HepG2 (cell line): ENCODE data around the gene TOPBP1. TPM values are rescaled to one million over a fixed set of nuclear protein-coding genes. Genes with fewer than 3 reads are reported as not detected.

Experiments used
- AKAP8 ChIP-seq: sonication (generic); formaldehyde crosslinking; IDR thresholded peaks from 2 replicates; pipeline ENCODE4 v1.5.1; 2020; ENCODE audit warnings: mild to moderate bottlenecking, missing genetic modification reagents
- EED ChIP-seq: sonication (generic); formaldehyde crosslinking; IDR thresholded peaks from 2 replicates; pipeline ENCODE4 v1.5.0; 2020; ENCODE audit warnings: mild to moderate bottlenecking, missing genetic modification reagents
- HNRNPLL ChIP-seq: fragments of 200-400 bp; formaldehyde crosslinking; IDR thresholded peaks from 2 replicates; pipeline ENCODE4 v1.6.1; 2017; ENCODE audit warnings: mild to moderate bottlenecking, low read depth, low read length; ENCODE audit not compliant: poor library complexity, severe bottlenecking
- NFYB ChIP-seq: sonication (generic); formaldehyde crosslinking; IDR thresholded peaks from 2 replicates; pipeline ENCODE4 v1.4.0; 2020; ENCODE audit warnings: missing genetic modification reagents
- NPAS2 ChIP-seq: sonication (generic); formaldehyde crosslinking; IDR thresholded peaks from 2 replicates; pipeline ENCODE4 v1.8.0; 2022; ENCODE audit warnings: mild to moderate bottlenecking, missing genetic modification reagents, borderline replicate concordance
- NR2F6 ChIP-seq, 2 experiments: IDR thresholded peaks; 2 replicates each; pipeline ENCODE4 v1.6.1; 2016; ENCODE audit warnings: antibody characterized with exemption in 1 of 2, mild to moderate bottlenecking in 1 of 2
- POGZ ChIP-seq: sonication (generic); formaldehyde crosslinking; IDR thresholded peaks from 2 replicates; pipeline ENCODE4 v1.4.0; 2020; ENCODE audit warnings: mild to moderate bottlenecking, missing genetic modification reagents
- SKI ChIP-seq: fragments of 450-650 bp; IDR thresholded peaks from one replicate; pipeline ENCODE4 v1.6.1; 2018; ENCODE audit warnings: mild to moderate bottlenecking; ENCODE audit not compliant: partially characterized antibody
- ZFP36 ChIP-seq: fragments of 150-350 bp; IDR thresholded peaks from 2 replicates; pipeline ENCODE4 v1.6.1; 2018; ENCODE audit warnings: borderline replicate concordance, low read length, low read depth; ENCODE audit not compliant: partially characterized antibody
- ZKSCAN1 ChIP-seq: fragments of 150-350 bp; IDR thresholded peaks from 2 replicates; pipeline ENCODE4 v1.6.1; 2014; ENCODE audit warnings: low read length
- ZNF160 ChIP-seq: sonication (generic); formaldehyde crosslinking; IDR thresholded peaks from 2 replicates; pipeline ENCODE4 v1.8.0; 2022; ENCODE audit warnings: mild to moderate bottlenecking, inconsistent platforms, missing genetic modification reagents
- polyA plus RNA-seq, 8 experiments: library from polyadenylated mRNA; depleted of rRNA in 3 of 8; stranded (reverse) in 7 of 8; unstranded in 1 of 8; fragments of >200 nt; fragmentation: Illumina TruSeq in 4 of 8; extraction: Trizol in 4 of 8; gene quantifications; 2 replicates each; pipeline versions ENCODE4 v1.2.1 to v1.2.3, GENCODE V29; 2011 to 2016; ENCODE audit warnings: low read depth in 4 of 8, missing spikeins in 1 of 8, mixed read lengths in 1 of 8; ENCODE audit not compliant: insufficient read depth in 1 of 8
- total RNA-seq, 5 experiments: library from RNA; depleted of rRNA; stranded (reverse); fragments of >200 nt; fragmentation: Illumina TruSeq; extraction: Trizol; gene quantifications; 2 replicates each; pipeline ENCODE4 v1.2.3, GENCODE V29; 2016; ENCODE audit warnings: low read depth in 1 of 5
- TF ChIP-seq, protein P1 (sequence below): IDR thresholded peaks from 2 replicates; pipeline ENCODE4 v1.6.1; 2016; ENCODE audit warnings: low read depth, missing genetic modification reagents, missing compliant biosample characterization
- TF ChIP-seq, protein P2 (sequence below): sonication (generic); formaldehyde crosslinking; IDR thresholded peaks from 2 replicates; pipeline ENCODE4 v1.4.0; 2020; ENCODE audit warnings: mild to moderate bottlenecking, missing genetic modification reagents
- TF ChIP-seq, protein P3 (sequence below): sonication (generic); formaldehyde crosslinking; IDR thresholded peaks from 2 replicates; pipeline ENCODE4 v1.4.0; 2020; ENCODE audit warnings: missing genetic modification reagents

Gene TOPBP1
- total and polyA plus RNA-seq, 2 of the 13 experiments (the other 11 are each of a cell fraction or from before 2014, with no cell fraction given) = 24.3 to 42.9 TPM

DNA sequence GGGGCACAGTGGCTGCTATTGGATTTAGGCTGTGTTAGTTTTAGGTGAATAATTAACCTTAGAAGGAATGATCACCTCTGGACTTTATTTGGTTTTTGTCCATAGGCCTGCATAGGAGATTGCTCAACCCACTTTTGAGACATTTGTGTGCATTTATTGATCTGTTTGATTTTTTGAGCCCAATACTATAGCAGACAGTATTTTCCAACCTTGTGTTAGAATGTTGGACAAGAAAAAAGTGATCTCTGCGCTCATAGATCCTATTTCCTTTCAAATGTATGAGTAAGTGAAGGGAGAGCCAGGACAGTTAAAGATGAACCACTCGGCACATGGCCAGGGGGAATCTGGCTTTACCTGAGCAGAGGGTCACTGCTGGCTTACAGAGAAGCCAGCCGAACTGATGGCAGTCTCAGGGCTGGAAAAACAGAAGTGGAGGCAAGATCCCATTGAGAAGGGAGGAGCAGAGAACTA, 8.8 kb upstream of the TOPBP1 start (continued):
- no peak for TF ChIP-seq AKAP8 (CRISPR knock-in tag)
- no peak for TF ChIP-seq EED (CRISPR knock-in tag)
- TF ChIP-seq, protein P1, sequence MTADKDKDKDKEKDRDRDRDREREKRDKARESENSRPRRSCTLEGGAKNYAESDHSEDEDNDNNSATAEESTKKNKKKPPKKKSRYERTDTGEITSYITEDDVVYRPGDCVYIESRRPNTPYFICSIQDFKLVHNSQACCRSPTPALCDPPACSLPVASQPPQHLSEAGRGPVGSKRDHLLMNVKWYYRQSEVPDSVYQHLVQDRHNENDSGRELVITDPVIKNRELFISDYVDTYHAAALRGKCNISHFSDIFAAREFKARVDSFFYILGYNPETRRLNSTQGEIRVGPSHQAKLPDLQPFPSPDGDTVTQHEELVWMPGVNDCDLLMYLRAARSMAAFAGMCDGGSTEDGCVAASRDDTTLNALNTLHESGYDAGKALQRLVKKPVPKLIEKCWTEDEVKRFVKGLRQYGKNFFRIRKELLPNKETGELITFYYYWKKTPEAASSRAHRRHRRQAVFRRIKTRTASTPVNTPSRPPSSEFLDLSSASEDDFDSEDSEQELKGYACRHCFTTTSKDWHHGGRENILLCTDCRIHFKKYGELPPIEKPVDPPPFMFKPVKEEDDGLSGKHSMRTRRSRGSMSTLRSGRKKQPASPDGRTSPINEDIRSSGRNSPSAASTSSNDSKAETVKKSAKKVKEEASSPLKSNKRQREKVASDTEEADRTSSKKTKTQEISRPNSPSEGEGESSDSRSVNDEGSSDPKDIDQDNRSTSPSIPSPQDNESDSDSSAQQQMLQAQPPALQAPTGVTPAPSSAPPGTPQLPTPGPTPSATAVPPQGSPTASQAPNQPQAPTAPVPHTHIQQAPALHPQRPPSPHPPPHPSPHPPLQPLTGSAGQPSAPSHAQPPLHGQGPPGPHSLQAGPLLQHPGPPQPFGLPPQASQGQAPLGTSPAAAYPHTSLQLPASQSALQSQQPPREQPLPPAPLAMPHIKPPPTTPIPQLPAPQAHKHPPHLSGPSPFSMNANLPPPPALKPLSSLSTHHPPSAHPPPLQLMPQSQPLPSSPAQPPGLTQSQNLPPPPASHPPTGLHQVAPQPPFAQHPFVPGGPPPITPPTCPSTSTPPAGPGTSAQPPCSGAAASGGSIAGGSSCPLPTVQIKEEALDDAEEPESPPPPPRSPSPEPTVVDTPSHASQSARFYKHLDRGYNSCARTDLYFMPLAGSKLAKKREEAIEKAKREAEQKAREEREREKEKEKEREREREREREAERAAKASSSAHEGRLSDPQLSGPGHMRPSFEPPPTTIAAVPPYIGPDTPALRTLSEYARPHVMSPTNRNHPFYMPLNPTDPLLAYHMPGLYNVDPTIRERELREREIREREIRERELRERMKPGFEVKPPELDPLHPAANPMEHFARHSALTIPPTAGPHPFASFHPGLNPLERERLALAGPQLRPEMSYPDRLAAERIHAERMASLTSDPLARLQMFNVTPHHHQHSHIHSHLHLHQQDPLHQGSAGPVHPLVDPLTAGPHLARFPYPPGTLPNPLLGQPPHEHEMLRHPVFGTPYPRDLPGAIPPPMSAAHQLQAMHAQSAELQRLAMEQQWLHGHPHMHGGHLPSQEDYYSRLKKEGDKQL (CRISPR knock-in tag) = peak; percentile 94
- no peak for TF ChIP-seq NFYB
- TF ChIP-seq, protein P2, sequence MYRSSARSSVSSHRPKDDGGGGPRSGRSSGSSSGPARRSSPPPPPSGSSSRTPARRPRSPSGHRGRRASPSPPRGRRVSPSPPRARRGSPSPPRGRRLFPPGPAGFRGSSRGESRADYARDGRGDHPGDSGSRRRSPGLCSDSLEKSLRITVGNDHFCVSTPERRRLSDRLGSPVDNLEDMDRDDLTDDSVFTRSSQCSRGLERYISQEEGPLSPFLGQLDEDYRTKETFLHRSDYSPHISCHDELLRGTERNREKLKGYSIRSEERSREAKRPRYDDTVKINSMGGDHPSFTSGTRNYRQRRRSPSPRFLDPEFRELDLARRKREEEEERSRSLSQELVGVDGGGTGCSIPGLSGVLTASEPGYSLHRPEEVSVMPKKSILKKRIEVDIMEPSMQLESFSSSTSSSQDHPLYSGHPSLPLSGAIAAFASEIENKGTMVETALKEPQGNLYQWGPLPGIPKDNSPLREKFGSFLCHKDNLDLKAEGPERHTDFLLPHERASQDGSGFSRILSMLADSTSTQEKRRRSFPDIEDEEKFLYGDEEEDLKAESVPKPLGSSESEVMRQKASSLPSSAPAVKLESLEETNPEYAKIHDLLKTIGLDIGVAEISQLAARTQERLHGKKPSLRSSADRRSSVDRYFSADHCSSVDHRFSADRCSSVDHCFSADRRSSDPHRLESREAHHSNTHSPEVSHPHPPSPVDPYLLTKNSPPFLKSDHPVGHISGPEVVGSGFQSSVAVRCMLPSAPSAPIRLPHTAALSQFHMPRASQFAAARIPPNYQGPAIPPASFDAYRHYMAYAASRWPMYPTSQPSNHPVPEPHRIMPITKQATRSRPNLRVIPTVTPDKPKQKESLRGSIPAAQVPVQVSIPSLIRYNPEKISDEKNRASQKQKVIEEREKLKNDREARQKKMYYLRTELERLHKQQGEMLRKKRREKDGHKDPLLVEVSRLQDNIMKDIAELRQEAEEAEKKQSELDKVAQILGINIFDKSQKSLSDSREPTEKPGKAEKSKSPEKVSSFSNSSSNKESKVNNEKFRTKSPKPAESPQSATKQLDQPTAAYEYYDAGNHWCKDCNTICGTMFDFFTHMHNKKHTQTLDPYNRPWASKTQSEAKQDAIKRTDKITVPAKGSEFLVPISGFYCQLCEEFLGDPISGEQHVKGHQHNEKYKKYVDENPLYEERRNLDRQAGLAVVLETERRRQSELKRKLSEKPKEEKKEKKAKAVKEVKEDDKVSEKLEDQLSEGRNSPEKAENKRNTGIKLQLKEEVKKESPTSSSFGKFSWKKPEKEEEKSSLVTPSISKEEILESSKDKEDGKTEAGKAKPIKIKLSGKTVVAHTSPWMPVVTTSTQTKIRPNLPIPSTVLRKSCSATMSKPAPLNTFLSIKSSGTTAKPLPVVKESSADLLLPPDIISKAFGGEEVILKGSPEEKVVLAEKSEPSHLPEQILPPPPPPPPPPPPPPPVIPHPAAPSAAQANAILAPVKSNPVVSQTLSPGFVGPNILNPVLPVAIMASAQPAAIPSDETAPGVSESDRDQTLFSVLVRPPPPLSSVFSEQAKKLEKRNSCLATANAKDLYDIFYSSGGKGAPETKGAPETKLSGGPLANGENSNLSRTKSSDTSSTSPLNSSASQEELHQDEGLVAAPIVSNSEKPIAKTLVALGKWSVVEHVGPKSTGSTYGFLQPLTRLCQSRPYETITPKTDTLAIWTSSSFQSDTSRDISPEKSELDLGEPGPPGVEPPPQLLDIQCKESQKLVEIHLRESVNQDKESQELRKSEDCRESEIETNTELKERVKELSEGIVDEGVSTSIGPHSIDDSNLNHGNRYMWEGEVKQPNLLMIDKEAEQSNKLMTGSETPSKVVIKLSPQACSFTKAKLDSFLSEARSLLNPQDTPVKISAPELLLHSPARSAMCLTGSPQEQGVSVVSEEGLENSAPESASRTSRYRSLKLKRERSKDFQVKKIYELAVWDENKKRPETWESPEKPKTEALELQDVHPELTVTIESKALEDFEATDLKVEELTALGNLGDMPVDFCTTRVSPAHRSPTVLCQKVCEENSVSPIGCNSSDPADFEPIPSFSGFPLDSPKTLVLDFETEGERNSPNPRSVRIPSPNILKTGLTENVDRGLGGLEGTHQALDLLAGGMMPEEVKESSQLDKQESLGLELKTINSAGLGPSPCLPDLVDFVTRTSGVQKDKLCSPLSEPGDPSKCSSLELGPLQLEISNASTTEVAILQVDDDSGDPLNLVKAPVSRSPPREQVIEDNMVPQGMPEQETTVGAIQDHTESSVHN (CRISPR knock-in tag) = no peak
- peak; percentile 89 for TF ChIP-seq POGZ
- TF ChIP-seq ZFP36 = no peak
- no peak for TF ChIP-seq NPAS2
- TF ChIP-seq, protein P3, sequence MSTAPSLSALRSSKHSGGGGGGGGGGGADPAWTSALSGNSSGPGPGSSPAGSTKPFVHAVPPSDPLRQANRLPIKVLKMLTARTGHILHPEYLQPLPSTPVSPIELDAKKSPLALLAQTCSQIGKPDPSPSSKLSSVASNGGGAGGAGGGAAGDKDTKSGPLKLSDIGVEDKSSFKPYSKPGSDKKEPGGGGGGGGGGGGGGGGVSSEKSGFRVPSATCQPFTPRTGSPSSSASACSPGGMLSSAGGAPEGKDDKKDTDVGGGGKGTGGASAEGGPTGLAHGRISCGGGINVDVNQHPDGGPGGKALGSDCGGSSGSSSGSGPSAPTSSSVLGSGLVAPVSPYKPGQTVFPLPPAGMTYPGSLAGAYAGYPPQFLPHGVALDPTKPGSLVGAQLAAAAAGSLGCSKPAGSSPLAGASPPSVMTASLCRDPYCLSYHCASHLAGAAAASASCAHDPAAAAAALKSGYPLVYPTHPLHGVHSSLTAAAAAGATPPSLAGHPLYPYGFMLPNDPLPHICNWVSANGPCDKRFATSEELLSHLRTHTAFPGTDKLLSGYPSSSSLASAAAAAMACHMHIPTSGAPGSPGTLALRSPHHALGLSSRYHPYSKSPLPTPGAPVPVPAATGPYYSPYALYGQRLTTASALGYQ (CRISPR knock-in tag) = peak; percentile 92
- TF ChIP-seq HNRNPLL = no peak
- TF ChIP-seq NR2F6 (IDR thresholded peaks at IDR 0.05) = peak; percentile 97
- TF ChIP-seq NR2F6 (CRISPR knock-in tag; IDR thresholded peaks at IDR 0.05) = peak; percentile 91
- no peak for TF ChIP-seq ZKSCAN1
- no peak for TF ChIP-seq ZNF160 (CRISPR knock-in tag)
- TF ChIP-seq SKI = peak; percentile 94
